HG03175 (cell line): Measurements from ENCODE around the gene RNF214.

ENCODE experiments used
- ATAC-seq: cut with Tn5 transposase; IDR thresholded peaks from one replicate; pipeline ENCODE4 v1.9.1; 2021; ENCODE audit warnings: mild to moderate bottlenecking, moderate library complexity; ENCODE audit not compliant: unreplicated experiment

The RNF214 gene

DNA sequence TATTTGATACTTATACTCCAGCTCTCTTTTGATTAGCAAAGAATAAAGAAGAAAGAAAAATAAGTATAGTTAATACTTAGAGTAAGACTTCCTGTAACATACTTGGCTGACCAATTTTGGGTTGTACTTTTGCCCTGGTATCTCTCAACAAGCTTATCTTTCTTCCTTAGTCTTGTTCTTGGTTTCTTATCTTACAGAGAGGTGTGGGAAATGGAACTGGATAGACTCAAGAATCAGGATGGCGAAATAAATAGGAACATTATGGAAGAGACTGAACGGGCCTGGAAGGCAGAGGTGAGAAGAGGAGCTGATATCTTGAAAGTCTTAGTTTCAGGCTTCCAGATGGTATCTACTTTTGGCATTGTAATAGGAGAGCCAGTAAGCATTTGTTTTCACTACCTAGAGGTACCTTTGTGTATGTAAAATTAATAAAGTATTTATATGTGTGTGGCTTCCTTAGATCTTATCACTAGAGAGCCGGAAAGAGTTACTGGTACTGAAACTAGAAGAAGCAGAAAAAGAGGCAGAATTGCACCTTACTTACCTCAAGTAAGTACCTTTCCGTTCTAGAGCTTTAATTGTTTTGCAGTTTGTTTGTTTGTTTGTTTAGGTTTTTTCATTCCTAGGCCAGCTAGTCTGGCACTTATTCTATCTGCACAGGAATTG lies 47.4 kb downstream of the RNF214 start:
- ATAC-seq = no peak

DNA sequence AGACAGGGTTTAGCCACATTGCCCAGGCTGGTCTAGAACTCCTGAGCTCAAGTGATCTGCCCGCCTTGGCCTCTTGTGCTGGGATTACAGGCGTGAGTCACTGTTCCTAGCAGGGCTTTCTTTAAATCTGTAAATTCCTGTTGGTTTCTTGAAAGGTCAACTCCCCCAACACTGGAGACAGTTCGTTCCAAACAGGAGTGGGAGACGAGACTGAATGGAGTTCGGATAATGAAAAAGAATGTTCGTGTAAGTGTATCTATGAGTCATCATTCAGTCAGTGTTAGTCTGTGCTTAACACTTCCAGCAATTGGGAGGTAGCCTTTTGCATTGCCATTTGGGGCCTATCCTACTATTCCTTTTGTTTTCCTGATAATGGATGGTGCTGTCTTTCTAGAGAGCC lies 48.7 kb downstream of the RNF214 start:
- ATAC-seq = no peak

GRCh38 chr11:117281869-117282268 lies 49.4 kb downstream of the RNF214 start:
- ATAC-seq = no peak

GRCh38 chr11:117282956-117283355 lies 50.5 kb downstream of the RNF214 start:
- ATAC-seq = no peak

GRCh38 chr11:117284053-117284452 lies 51.6 kb downstream of the RNF214 start:
- no peak for ATAC-seq

DNA sequence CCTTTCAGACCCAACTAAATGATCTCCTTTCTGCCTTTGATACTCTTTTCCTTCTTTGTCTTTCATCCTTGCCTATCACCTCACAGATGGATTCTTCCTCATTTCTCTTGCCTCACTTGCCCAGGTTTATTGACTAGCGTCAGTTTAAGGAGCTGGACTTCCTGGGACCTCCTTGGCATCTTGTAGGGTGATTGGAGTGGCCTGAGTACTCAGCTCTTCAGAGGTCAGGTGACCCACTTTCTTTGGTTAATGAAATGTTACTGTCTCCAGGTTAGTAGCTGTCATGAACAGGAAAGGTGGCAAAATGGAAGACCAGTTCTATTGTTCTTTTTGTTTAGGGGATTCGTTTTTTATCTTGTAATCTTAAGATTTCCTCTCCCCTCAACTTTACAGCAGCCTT lies 54.1 kb downstream of the RNF214 start:
- ATAC-seq = no peak

DNA sequence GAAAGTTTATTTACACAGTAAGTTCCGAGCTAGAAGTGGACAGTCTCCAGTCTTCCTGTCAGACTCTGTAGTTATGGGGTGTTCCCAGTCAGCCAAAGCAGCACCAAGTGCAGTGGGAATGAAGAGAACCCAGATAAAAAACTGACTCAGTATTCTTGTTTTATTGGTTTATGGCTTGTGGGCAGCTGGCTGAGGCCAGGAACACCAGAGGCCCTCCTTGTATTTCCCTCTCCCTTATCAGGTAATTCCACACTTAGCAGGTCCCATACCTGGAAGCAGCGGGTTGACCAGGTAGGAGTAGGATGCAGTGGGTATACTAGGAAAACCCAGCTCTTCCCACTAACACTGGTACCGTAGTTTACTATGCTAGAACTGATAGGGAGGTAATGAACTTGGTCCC lies 55.2 kb downstream of the RNF214 start:
- no peak for ATAC-seq

DNA sequence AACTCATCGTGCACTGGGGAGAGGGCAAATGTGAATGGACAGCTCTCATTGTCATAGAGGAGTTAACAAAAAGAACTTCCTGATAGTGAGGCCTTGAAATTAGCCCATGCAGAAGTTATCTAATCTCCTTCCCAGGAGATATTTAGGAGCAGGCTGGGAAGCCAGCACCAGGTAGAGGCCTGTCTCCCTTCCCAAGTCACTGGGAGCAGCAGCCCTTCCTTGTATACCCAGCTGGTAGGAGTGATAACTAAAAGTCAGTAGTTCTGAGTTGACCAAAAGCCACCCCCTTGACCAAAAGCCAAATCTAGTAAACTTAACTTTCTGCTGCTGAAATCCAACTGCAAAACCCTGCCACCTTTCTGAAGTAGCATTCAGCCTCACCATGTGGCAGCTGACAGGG lies 57.3 kb downstream of the RNF214 start:
- ATAC-seq = no peak

DNA sequence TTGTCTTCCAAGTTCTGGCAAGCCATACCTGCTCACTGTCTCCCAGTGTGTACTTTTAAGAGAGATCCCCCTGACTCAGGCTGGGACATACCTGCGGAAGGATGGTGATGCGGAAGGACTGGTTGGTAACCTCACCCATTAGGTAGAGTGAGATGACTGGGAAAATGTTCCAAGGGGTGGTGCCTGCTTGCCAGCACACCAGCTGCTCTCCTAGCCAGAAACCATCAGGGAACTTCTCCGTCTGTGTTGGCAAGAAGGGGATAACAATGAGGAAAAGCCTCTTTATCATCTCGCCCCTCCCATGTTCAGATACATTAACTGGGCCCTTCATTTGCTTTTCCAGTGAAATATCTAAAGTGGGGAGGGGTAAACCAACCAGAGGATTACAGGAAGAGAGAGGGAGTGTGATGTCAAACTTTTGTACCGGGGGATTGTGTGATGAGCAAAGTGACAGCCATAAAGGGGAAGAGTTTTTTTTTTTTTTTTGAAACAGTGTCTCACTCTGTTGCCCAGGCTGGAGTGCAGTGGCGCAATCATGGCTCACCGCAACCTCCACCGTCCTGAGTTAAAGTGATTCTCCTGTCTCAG lies 58.4 kb downstream of the RNF214 start, which contains the start of gene BACE1-AS:
BACE1-AS (plus strand) TSS at position 538 of the 588 bp plus-strand sequence.
- no peak for ATAC-seq

DNA sequence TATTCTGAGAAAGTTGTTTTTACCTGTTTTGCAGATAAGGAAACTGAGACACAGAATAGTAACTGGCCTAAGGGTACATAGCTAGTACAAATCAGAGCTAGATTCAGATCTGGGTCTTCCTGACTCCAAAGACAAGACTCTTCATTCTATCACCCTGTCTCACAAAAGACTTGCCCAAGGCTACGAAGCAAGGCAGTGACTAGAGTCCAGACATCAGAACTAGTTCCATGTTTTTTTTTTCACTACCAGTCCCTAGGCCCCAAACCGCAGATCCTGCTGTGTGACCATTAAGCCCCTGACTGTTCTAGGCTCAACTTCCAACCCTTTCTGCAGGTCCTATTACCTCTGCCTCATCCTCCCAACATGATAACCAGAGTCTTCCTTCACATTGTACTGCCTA lies 60.1 kb downstream of the RNF214 start:
- no peak for ATAC-seq

- no peak for ATAC-seq
Observed at GRCh38 chr11:117295438-117296137, 63.1 kb downstream of the RNF214 start.

- ATAC-seq = no peak
Observed at GRCh38 chr11:117296881-117297280, 64.4 kb downstream of the RNF214 start.

DNA sequence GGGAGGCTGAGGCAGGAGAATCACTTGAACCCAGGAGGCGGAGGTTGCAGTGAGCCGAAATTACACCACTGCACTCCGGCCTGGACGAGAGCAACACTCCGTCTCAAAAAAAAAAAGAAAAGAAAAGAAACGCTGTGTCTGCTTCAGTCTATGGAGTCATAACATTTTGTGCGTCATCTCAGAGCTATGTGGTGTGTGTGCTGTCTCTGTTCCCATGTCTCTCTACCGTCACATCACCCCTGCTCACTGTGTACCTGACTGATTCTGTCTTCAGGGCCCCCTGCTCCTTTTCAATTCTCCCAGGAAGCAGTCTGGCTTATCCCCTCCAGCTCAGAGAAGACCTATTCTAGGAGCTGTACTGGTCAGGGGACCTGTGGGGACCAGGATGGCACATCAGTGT lies 65.7 kb downstream of the RNF214 start:
- ATAC-seq = no peak

GRCh38 chr11:117299351-117300282 lies 67.1 kb downstream of the RNF214 start:
- no peak for ATAC-seq

GRCh38 chr11:117300283-117300663 lies 67.8 kb downstream of the RNF214 start:
- no peak for ATAC-seq

DNA sequence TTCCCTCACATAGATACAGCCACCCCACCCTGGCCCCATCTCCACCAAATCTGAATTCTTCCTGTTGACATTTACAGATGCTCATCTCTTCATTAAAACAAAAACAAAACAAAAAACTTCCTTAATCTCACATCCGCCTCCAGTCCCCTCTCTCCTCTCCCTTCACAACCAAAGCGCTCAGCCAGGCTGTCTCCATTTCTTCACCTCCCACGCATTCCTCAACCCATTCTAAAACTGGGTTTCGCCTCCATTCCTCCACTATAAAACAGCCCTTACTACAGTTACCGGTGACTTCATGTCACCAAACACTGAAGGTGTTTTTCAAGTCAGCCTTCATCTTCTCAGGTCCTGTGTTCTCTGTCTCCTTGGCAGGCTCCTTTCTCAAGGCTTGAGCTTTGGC lies 68.3 kb downstream of the RNF214 start:
- no peak for ATAC-seq

GRCh38 chr11:117302228-117302627 lies 69.8 kb downstream of the RNF214 start:
- ATAC-seq = no peak

- ATAC-seq = no peak
Observed at GRCh38 chr11:117303101-117303500, 70.6 kb downstream of the RNF214 start.

- no peak for ATAC-seq
Observed at GRCh38 chr11:117303646-117304315, 71.3 kb downstream of the RNF214 start.

GRCh38 chr11:117305145-117305544 lies 72.7 kb downstream of the RNF214 start:
- ATAC-seq = no peak

- ATAC-seq = no peak
Observed at GRCh38 chr11:117309310-117309709, 76.8 kb downstream of the RNF214 start.
